Stimulated activated CD4-positive, alpha-beta T cell treated with anti-CD3 and anti-CD28 coated beads, TNF-alpha, amount 100 ng/mL, for 48 hours (primary cell): Measurements from ENCODE around the gene ATP6V1C2.

ENCODE experiments used
- DNase-seq, 3 donors: peaks; one replicate each; pipeline ENCODE4 v3.0.0-alpha.2; 2020; ENCODE audit warnings: low read depth in 3 of 3

The ATP6V1C2 gene

GRCh38 chr2:10732924-10733565, 11.6 kb downstream of the ATP6V1C2 start:
- DNase-seq: no peak

- DNase-seq: no peak
These were observed 12.1 kb downstream of the ATP6V1C2 start for GRCh38 chr2:10733566-10733925.

GRCh38 chr2:10733980-10734379, 12.6 kb downstream of the ATP6V1C2 start:
- no peak for DNase-seq

GRCh38 chr2:10738192-10738591, 16.8 kb downstream of the ATP6V1C2 start:
- DNase-seq: no peak

- DNase-seq: no peak
These were observed 18.8 kb downstream of the ATP6V1C2 start for GRCh38 chr2:10740226-10740625.

- DNase-seq: no peak
These were observed 19.7 kb downstream of the ATP6V1C2 start for GRCh38 chr2:10741139-10741538.

GRCh38 chr2:10742666-10743065, 21.2 kb downstream of the ATP6V1C2 start:
- no peak for DNase-seq

GRCh38 chr2:10750610-10751009, 29.2 kb downstream of the ATP6V1C2 start:
- DNase-seq: no peak

- no peak for DNase-seq
These were observed 30.8 kb downstream of the ATP6V1C2 start for GRCh38 chr2:10752236-10752635.

GRCh38 chr2:10753156-10753555, 31.7 kb downstream of the ATP6V1C2 start:
- DNase-seq: no peak

GRCh38 chr2:10753876-10754275, 32.4 kb downstream of the ATP6V1C2 start:
- DNase-seq: no peak

GRCh38 chr2:10755621-10756020, 34.2 kb downstream of the ATP6V1C2 start:
- no peak for DNase-seq

- DNase-seq: no peak
These were observed 36.4 kb downstream of the ATP6V1C2 start for GRCh38 chr2:10757814-10758286.

GRCh38 chr2:10759151-10759714, 37.8 kb downstream of the ATP6V1C2 start:
- no peak for DNase-seq

GRCh38 chr2:10760794-10761504, 39.5 kb downstream of the ATP6V1C2 start:
- DNase-seq: no peak

- no peak for DNase-seq
These were observed 40.2 kb downstream of the ATP6V1C2 start for GRCh38 chr2:10761591-10761990.

GRCh38 chr2:10762651-10763460, 41.4 kb downstream of the ATP6V1C2 start:
- DNase-seq: no peak

- no peak for DNase-seq
These were observed 42.0 kb downstream of the ATP6V1C2 start for GRCh38 chr2:10763461-10763800.

- DNase-seq: no peak
These were observed 42.8 kb downstream of the ATP6V1C2 start for GRCh38 chr2:10764096-10764785.

GRCh38 chr2:10764896-10765295, 43.5 kb downstream of the ATP6V1C2 start:
- no peak for DNase-seq

- no peak for DNase-seq
These were observed 44.0 kb downstream of the ATP6V1C2 start for GRCh38 chr2:10765461-10765860.

GRCh38 chr2:10765914-10766313, 44.5 kb downstream of the ATP6V1C2 start:
- no peak for DNase-seq
